ENCODE data around the gene DUOXA1.

DUOXA1 gene

DNA sequence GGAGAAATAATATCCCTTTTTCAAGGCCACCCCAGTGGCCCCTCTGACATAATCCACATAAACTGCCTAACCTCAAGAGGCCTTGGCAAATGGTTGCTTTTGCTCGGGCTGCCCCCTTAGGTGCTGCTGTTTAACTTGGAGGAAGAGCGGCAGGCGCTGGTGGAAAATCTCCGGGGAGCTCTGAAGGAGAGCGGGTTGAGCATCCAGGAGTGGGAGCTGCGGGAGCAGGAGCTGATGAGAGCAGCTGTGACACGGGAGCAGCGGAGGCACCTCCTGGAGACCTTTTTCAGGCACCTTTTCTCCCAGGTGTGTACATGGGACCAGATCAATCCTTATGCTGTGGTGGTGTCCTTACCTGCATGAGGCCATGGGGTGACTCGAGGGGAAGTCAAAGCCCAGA is 15.1 kb upstream of the DUOXA1 start:
- TF ChIP-seq ZBTB7A (IDR thresholded peaks at IDR 0.05; ENCODE audit: low read depth) (no peak), EGR1 (IDR thresholded peaks at IDR 0.05) (no peak), TAF1 (IDR thresholded peaks at IDR 0.05; ENCODE audit: low read depth) (no peak), FOXM1 (IDR thresholded peaks at IDR 0.05; ENCODE audit: borderline replicate concordance, low read depth) (no peak), CEBPB (IDR thresholded peaks at IDR 0.05) (no peak), RAD21 (IDR thresholded peaks at IDR 0.05; ENCODE audit: low read depth) (no peak), TEAD4 (IDR thresholded peaks at IDR 0.05) (no peak), MAX (IDR thresholded peaks at IDR 0.05) (no peak), EP300 (IDR thresholded peaks at IDR 0.05; ENCODE audit: borderline replicate concordance) (no peak), TCF12 (IDR thresholded peaks at IDR 0.05; ENCODE audit: low read depth) (no peak), YY1 (IDR thresholded peaks at IDR 0.05; ENCODE audit: low read depth) (no peak), NFIC (IDR thresholded peaks at IDR 0.05) (no peak), USF1 (IDR thresholded peaks at IDR 0.05) (no peak), CREB1 (IDR thresholded peaks at IDR 0.05; ENCODE audit: low read depth) (no peak)
- TF ChIP-seq, protein P1, sequence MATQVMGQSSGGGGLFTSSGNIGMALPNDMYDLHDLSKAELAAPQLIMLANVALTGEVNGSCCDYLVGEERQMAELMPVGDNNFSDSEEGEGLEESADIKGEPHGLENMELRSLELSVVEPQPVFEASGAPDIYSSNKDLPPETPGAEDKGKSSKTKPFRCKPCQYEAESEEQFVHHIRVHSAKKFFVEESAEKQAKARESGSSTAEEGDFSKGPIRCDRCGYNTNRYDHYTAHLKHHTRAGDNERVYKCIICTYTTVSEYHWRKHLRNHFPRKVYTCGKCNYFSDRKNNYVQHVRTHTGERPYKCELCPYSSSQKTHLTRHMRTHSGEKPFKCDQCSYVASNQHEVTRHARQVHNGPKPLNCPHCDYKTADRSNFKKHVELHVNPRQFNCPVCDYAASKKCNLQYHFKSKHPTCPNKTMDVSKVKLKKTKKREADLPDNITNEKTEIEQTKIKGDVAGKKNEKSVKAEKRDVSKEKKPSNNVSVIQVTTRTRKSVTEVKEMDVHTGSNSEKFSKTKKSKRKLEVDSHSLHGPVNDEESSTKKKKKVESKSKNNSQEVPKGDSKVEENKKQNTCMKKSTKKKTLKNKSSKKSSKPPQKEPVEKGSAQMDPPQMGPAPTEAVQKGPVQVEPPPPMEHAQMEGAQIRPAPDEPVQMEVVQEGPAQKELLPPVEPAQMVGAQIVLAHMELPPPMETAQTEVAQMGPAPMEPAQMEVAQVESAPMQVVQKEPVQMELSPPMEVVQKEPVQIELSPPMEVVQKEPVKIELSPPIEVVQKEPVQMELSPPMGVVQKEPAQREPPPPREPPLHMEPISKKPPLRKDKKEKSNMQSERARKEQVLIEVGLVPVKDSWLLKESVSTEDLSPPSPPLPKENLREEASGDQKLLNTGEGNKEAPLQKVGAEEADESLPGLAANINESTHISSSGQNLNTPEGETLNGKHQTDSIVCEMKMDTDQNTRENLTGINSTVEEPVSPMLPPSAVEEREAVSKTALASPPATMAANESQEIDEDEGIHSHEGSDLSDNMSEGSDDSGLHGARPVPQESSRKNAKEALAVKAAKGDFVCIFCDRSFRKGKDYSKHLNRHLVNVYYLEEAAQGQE (IDR thresholded peaks at IDR 0.05; ENCODE audit: low read depth): no peak

DNA sequence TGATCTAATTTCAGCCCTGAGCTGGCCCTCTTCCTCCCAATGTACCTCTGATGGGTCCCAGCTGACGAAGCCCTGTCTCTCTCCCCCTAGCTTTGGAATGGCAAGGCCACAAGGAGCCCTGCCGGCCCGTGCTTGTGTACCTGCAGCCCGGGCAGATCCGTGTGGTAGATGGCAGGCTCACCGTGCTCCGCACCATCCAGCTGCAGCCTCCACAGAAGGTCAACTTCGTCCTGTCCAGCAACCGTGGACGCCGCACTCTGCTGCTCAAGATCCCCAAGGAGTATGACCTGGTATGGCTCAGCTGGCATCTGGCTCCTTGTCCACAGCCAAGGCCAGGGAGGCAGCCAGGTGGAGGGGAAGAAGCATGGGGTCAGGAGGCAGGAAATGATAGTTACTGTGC is 14.3 kb upstream of the DUOXA1 start:
- TF ChIP-seq CEBPB (IDR thresholded peaks at IDR 0.05) (no peak), YY1 (IDR thresholded peaks at IDR 0.05; ENCODE audit: low read depth) (no peak), MAX (IDR thresholded peaks at IDR 0.05) (no peak), FOXM1 (IDR thresholded peaks at IDR 0.05; ENCODE audit: borderline replicate concordance, low read depth) (no peak), NFIC (IDR thresholded peaks at IDR 0.05) (no peak), EGR1 (IDR thresholded peaks at IDR 0.05) (no peak), CREB1 (IDR thresholded peaks at IDR 0.05; ENCODE audit: low read depth) (no peak), EP300 (IDR thresholded peaks at IDR 0.05; ENCODE audit: borderline replicate concordance) (no peak), USF1 (IDR thresholded peaks at IDR 0.05) (no peak)
- TF ChIP-seq, protein P1 (IDR thresholded peaks at IDR 0.05; ENCODE audit: low read depth): no peak

DNA sequence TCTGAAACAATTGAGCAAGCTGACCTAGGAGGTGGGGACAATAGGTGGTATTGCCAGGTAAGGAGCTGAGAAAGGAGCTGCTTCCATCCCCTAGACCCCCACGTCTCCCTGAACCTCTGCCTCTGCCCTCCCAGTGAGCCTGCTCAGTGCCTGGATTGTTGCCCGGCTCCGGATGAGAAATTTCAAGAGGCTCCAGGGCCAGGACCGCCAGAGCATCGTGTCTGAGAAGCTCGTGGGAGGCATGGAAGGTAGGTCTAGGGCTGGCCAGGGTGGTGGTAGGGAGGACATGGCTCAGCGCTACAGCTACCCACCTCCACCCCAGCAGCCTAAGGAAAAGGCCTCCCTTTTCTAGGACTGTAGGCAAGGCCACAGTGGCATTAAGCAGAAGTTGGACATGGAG is 13.4 kb upstream of the DUOXA1 start:
- TF ChIP-seq RAD21 (IDR thresholded peaks at IDR 0.05; ENCODE audit: low read depth): no peak
- no peak for TF ChIP-seq CREB1 (IDR thresholded peaks at IDR 0.05; ENCODE audit: low read depth)
- no peak for TF ChIP-seq MAX (IDR thresholded peaks at IDR 0.05)
- TF ChIP-seq, protein P1 (IDR thresholded peaks at IDR 0.05; ENCODE audit: low read depth): no peak
- no peak for TF ChIP-seq ZBTB7A (IDR thresholded peaks at IDR 0.05; ENCODE audit: low read depth)
- TF ChIP-seq EGR1 (IDR thresholded peaks at IDR 0.05): no peak
- no peak for TF ChIP-seq FOXM1 (IDR thresholded peaks at IDR 0.05; ENCODE audit: borderline replicate concordance, low read depth)
- TF ChIP-seq YY1 (IDR thresholded peaks at IDR 0.05; ENCODE audit: low read depth): no peak
- TF ChIP-seq EP300 (IDR thresholded peaks at IDR 0.05; ENCODE audit: borderline replicate concordance): no peak
- TF ChIP-seq NFIC (IDR thresholded peaks at IDR 0.05): no peak
- TF ChIP-seq USF1 (IDR thresholded peaks at IDR 0.05): no peak
- TF ChIP-seq TEAD4 (IDR thresholded peaks at IDR 0.05): no peak
- TF ChIP-seq TCF12 (IDR thresholded peaks at IDR 0.05; ENCODE audit: low read depth): no peak
- TF ChIP-seq TAF1 (IDR thresholded peaks at IDR 0.05; ENCODE audit: low read depth): no peak
- TF ChIP-seq CEBPB (IDR thresholded peaks at IDR 0.05): no peak

- no peak for TF ChIP-seq MAX (IDR thresholded peaks at IDR 0.05)
- TF ChIP-seq USF1 (IDR thresholded peaks at IDR 0.05): no peak
- TF ChIP-seq EP300 (IDR thresholded peaks at IDR 0.05; ENCODE audit: borderline replicate concordance): no peak
- TF ChIP-seq TAF1 (IDR thresholded peaks at IDR 0.05; ENCODE audit: low read depth): no peak
- no peak for TF ChIP-seq ZBTB7A (IDR thresholded peaks at IDR 0.05; ENCODE audit: low read depth)
- TF ChIP-seq TCF12 (IDR thresholded peaks at IDR 0.05; ENCODE audit: low read depth): no peak
- no peak for TF ChIP-seq NFIC (IDR thresholded peaks at IDR 0.05)
- TF ChIP-seq EGR1 (IDR thresholded peaks at IDR 0.05): no peak
- TF ChIP-seq YY1 (IDR thresholded peaks at IDR 0.05; ENCODE audit: low read depth): no peak
- TF ChIP-seq, protein P1 (IDR thresholded peaks at IDR 0.05; ENCODE audit: low read depth): no peak
- no peak for TF ChIP-seq FOXM1 (IDR thresholded peaks at IDR 0.05; ENCODE audit: borderline replicate concordance, low read depth)
- no peak for TF ChIP-seq CEBPB (IDR thresholded peaks at IDR 0.05)
- TF ChIP-seq CREB1 (IDR thresholded peaks at IDR 0.05; ENCODE audit: low read depth): no peak
- TF ChIP-seq TEAD4 (IDR thresholded peaks at IDR 0.05): no peak
- TF ChIP-seq RAD21 (IDR thresholded peaks at IDR 0.05; ENCODE audit: low read depth): no peak
Measured at GRCh38 chr15:45141386-45141785, 11.7 kb upstream of the DUOXA1 start.
